Epithelial cell of esophagus (primary cell): ENCODE results near the gene EIF3L.
A peak's percentile ranks its signal among the peaks of the same experiment; 100 is the strongest.

Source experiments
- DNase-seq: peaks from one replicate; pipeline ENCODE4 v3.0.0; 2010; ENCODE audit warnings: low read depth
- H3K4me3 ChIP-seq: 2 replicates; pipeline ENCODE4 v1.5.1; 2011; ENCODE audit warnings: mild to moderate bottlenecking, low read length, control low read depth
- CTCF ChIP-seq: IDR thresholded peaks from 2 replicates; pipeline ENCODE4 v1.5.1; 2011; ENCODE audit warnings: low read depth, mild to moderate bottlenecking, low read length, control low read depth, inconsistent platforms; ENCODE audit not compliant: insufficient read depth; ENCODE audit errors: missing control alignments

The EIF3L gene

GRCh38 chr22:37896939-37897338, 47.7 kb downstream of the EIF3L start:
- no peak for TF ChIP-seq CTCF
- H3K4me3 ChIP-seq = no peak overlapping the region

GRCh38 chr22:37897807-37898206, 48.6 kb downstream of the EIF3L start:
- H3K4me3 ChIP-seq = no peak overlapping the region
- TF ChIP-seq CTCF = no peak
- peak; percentile 72 for DNase-seq

More at GRCh38 chr22:37896939-37897338, 47.7 kb downstream of the EIF3L start:
- DNase-seq = no peak

- no peak overlapping the region for H3K4me3 ChIP-seq
- TF ChIP-seq CTCF = no peak
- DNase-seq = peak; percentile 95
Observed at GRCh38 chr22:37898441-37899181, 49.4 kb downstream of the EIF3L start.

GRCh38 chr22:37904572-37905533, 55.6 kb downstream of the EIF3L start:
- peak; percentile 98 for DNase-seq
- no peak for TF ChIP-seq CTCF
- no peak overlapping the region for H3K4me3 ChIP-seq

- DNase-seq = peak; percentile 91
- no peak for TF ChIP-seq CTCF
Observed at GRCh38 chr22:37905534-37906363, 56.5 kb downstream of the EIF3L start, which contains the start of gene MICALL1. Gene MICALL1 (plus strand): TSS chr22:37906297. CDS start chr22:37906423, 126 bp downstream.

GRCh38 chr22:37906364-37907008, 57.3 kb downstream of the EIF3L start:
- no peak for DNase-seq
- peak overlapping the region; percentile 98 for H3K4me3 ChIP-seq
- TF ChIP-seq CTCF = no peak

More at GRCh38 chr22:37905534-37906363, 56.5 kb downstream of the EIF3L start, which contains the start of gene MICALL1:
- H3K4me3 ChIP-seq = peak within 1 kb of the TSS; percentile 98
